OCI-LY7 (cell line): ENCODE results near the gene DCTN1. TPM values are rescaled to one million over a fixed set of nuclear protein-coding genes. Genes with fewer than 3 reads are reported as not detected.

ENCODE experiments used
- BruUV-seq: library from RNA; stranded (reverse); fragments of 400-500 nt; replicated peaks from 2 replicates; lab custom pipeline; 2021; lab: Mats Ljungman, UMichigan
- CTCF ChIA-PET: fragments of 300-600 bp; sonication (Branson Sonifier 250); formaldehyde crosslinking; loops from one replicate; lab custom pipeline; 2022; ENCODE audit warnings: antibody characterized with exemption; ENCODE audit not compliant: unreplicated experiment; lab: Charles Lee
- POLR2A ChIA-PET: fragments of 300-600 bp; sonication (Branson Sonifier 250); formaldehyde crosslinking; loops from one replicate; lab custom pipeline; 2022; ENCODE audit warnings: antibody characterized with exemption; lab: Charles Lee
- DNase-seq: peaks from one replicate; pipeline ENCODE4 v3.0.0-alpha.2; 2015; ENCODE audit warnings: low spot score
- H2AFZ ChIP-seq: fragments of 200-600 bp; sonication (generic), shearing (Covaris generic); 2 replicates; pipeline ENCODE4 v1.6.1; 2014; ENCODE audit warnings: mild to moderate bottlenecking, antibody characterized with exemption, low read length, moderate library complexity
- H3K27ac ChIP-seq: fragments of 200-600 bp; sonication (generic); 2 replicates; pipeline ENCODE4 v1.5.1; 2014; ENCODE audit warnings: mixed run types, low read depth, mild to moderate bottlenecking, moderate library complexity, low read length, inconsistent platforms; ENCODE audit not compliant: poor library complexity, severe bottlenecking
- H3K36me3 ChIP-seq: fragments of 200-600 bp; sonication (generic); 2 replicates; pipeline ENCODE4 v1.6.1; 2014; ENCODE audit warnings: mild to moderate bottlenecking, antibody characterized with exemption, low read length, moderate library complexity, mixed read lengths; ENCODE audit not compliant: insufficient read depth
- H3K4me1 ChIP-seq: fragments of 200-600 bp; sonication (generic); 2 replicates; pipeline ENCODE4 v1.5.1; 2014; ENCODE audit warnings: mild to moderate bottlenecking, low read length; ENCODE audit not compliant: insufficient read depth, poor library complexity, severe bottlenecking
- H3K4me2 ChIP-seq: fragments of 200-600 bp; sonication (generic); 2 replicates; pipeline ENCODE4 v1.6.1; 2014; ENCODE audit warnings: mild to moderate bottlenecking, low read length
- H3K4me3 ChIP-seq: fragments of 200-600 bp; sonication (generic); 2 replicates; pipeline ENCODE4 v1.5.1; 2014; ENCODE audit warnings: mild to moderate bottlenecking, low read depth, low read length; ENCODE audit not compliant: poor library complexity, severe bottlenecking
- H3K79me2 ChIP-seq: fragments of 200-600 bp; sonication (generic); 2 replicates; pipeline ENCODE4 v1.6.1; 2016; ENCODE audit warnings: low read depth, mild to moderate bottlenecking, low read length, moderate library complexity, mixed read lengths; ENCODE audit not compliant: insufficient read depth
- H3K9me2 ChIP-seq: fragments of 200-600 bp; sonication (generic); 2 replicates; pipeline ENCODE4 v1.6.1; 2016; ENCODE audit warnings: mild to moderate bottlenecking, low read length, mixed read lengths; ENCODE audit not compliant: insufficient read depth
- H3K9me3 ChIP-seq: fragments of 200-600 bp; sonication (generic); 2 replicates; pipeline ENCODE4 v1.6.1; 2014; ENCODE audit warnings: mild to moderate bottlenecking, mixed run types, low read length, mixed read lengths
- H4K20me1 ChIP-seq: fragments of 200-600 bp; sonication (generic); 2 replicates; pipeline ENCODE4 v1.6.1; 2014; ENCODE audit warnings: mild to moderate bottlenecking, antibody characterized with exemption, low read length, moderate library complexity, mixed read lengths; ENCODE audit not compliant: insufficient read depth
- EZH2phosphoT487 ChIP-seq: fragments of 200-600 bp; sonication (generic); IDR thresholded peaks from 2 replicates; pipeline ENCODE4 v1.6.1; 2018; ENCODE audit warnings: low read depth, borderline replicate concordance, mild to moderate bottlenecking, mixed run types, antibody characterized with exemption, low read length, moderate library complexity, mixed read lengths
- intact Hi-C: fragments of 100-400 bp; cut with micrococcal nuclease; formaldehyde crosslinking; loops from one replicate; pipeline ENCODE4 v1.10.0; 2022; ENCODE audit not compliant: unreplicated experiment
- total RNA-seq, 2 experiments: library from RNA; depleted of rRNA in 1 of 2; stranded (reverse); fragments of >200 nt in 1 of 2; shearing (Covaris generic) in 1 of 2; gene quantifications; 2 replicates each; pipeline ENCODE4 v1.2.3, GENCODE V29; 2014 to 2022
- TF ChIP-seq, protein P1 (sequence below): fragments of 200-600 bp; sonication (generic); conservative IDR thresholded peaks from 2 replicates; pipeline ENCODE4 v1.5.1; 2014; ENCODE audit warnings: mild to moderate bottlenecking, antibody characterized with exemption, low read length, moderate library complexity, mixed read lengths

The DCTN1 gene
- total RNA-seq, 2 experiments from 2014 or later, result 45.5 to 100 TPM

DNA sequence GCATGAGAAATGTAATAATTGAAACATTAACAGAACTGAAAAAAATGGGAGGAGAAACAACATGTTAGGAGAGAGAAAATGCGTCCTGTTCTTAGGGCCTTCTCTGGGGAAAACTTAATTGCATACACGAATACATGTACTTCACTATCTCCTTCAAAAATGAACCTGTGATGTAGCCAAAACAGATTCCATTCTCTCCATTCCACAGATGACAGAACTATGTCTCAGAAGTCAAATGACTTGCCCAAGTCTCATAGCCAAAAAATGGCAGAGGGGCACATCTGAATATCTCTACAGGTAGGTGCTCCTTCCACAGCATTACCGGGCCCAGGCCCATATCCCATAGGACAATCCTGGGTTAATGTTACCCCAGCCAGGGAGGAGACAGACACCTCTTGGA is 3.9 kb upstream of the DCTN1 start:
- Histone ChIP-seq H3K9me3 (no peaks in the 10 kb centered on the region), H3K4me3 (no peak overlapping the region), H3K4me1 (peaks cover 9% of the 10 kb centered on the region), H2AFZ (no peak overlapping the region), H3K27ac (no peak overlapping the region), H4K20me1 (0 out of 2 replicates have a peak, but pooled peaks cover 6% of the 10 kb centered on the region), H3K79me2 (no peaks in the 10 kb centered on the region; the same call in 1 of the 2 replicates), H3K36me3 (peaks cover 22% of the 10 kb centered on the region; the same call in 1 of the 2 replicates), H3K9me2 (no peaks in the 10 kb centered on the region), H3K4me2 (no peak overlapping the region)
- ChIA-PET POLR2A (no interaction called here), CTCF (no interaction called here)
- DNase-seq, result no peak
- no peak for TF ChIP-seq EZH2phosphoT487
- TF ChIP-seq, protein P1, sequence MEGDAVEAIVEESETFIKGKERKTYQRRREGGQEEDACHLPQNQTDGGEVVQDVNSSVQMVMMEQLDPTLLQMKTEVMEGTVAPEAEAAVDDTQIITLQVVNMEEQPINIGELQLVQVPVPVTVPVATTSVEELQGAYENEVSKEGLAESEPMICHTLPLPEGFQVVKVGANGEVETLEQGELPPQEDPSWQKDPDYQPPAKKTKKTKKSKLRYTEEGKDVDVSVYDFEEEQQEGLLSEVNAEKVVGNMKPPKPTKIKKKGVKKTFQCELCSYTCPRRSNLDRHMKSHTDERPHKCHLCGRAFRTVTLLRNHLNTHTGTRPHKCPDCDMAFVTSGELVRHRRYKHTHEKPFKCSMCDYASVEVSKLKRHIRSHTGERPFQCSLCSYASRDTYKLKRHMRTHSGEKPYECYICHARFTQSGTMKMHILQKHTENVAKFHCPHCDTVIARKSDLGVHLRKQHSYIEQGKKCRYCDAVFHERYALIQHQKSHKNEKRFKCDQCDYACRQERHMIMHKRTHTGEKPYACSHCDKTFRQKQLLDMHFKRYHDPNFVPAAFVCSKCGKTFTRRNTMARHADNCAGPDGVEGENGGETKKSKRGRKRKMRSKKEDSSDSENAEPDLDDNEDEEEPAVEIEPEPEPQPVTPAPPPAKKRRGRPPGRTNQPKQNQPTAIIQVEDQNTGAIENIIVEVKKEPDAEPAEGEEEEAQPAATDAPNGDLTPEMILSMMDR, result no peak
- intact Hi-C loops, result no loop called here
- BruUV-seq, result no TSS peak

GRCh38 chr2:74383254-74383653 is 3.1 kb upstream of the DCTN1 start:
- Histone ChIP-seq H3K4me3 (no peak overlapping the region), H4K20me1 (0 out of 2 replicates have a peak, but pooled peaks cover 7% of the 10 kb centered on the region), H3K9me3 (no peaks in the 10 kb centered on the region), H2AFZ (no peak overlapping the region), H3K4me1 (peaks cover 9% of the 10 kb centered on the region), H3K79me2 (no peaks in the 10 kb centered on the region; the same call in 1 of the 2 replicates), H3K9me2 (no peaks in the 10 kb centered on the region), H3K36me3 (peaks cover 22% of the 10 kb centered on the region; the same call in 1 of the 2 replicates), H3K27ac (no peak overlapping the region), H3K4me2 (no peak overlapping the region)
- no peak for DNase-seq
- BruUV-seq, result no TSS peak
- ChIA-PET CTCF (no interaction called here), POLR2A (interaction anchor here (0.5 kb wide), 1 partner anchor 480 kb away, joined by 7 read pairs; no protein-coding TSS in a partner anchor)
- TF ChIP-seq, protein P1, result no peak
- TF ChIP-seq EZH2phosphoT487, result no peak
- intact Hi-C loops, result no loop called here

DNA sequence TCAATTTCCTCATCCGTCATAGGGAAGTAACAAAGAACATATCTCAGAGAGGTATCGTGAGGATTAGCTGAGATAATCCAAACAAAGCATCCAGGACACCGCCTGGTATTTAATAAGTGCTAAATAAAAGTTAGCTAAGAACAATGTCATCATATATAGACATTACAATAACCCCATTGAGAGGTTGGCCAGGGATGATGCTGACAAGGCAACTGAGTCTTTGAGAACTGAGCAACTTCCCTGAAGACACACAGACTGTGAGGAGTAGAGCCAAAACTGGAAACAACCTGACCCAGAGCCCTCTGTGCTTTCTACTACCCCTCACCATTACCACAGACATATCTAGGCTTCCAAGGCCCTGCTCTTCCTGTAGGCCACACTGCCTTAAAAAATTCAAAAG is 1.6 kb upstream of the DCTN1 start:
- no peak for DNase-seq
- Histone ChIP-seq H4K20me1 (0 out of 2 replicates have a peak, but pooled peaks cover 7% of the 10 kb centered on the region), H3K4me1 (peaks cover 9% of the 10 kb centered on the region), H3K9me2 (no peaks in the 10 kb centered on the region), H3K9me3 (no peaks in the 10 kb centered on the region), H3K36me3 (peaks cover 34% of the 10 kb centered on the region; the same call in 1 of the 2 replicates), H3K27ac (no peak overlapping the region), H3K4me3 (no peak overlapping the region), H2AFZ (no peak overlapping the region), H3K79me2 (no peaks in the 10 kb centered on the region), H3K4me2 (no peak overlapping the region)
- BruUV-seq, result no TSS peak
- ChIA-PET CTCF (interaction anchor here (0.6 kb wide), 1 partner anchor 185 kb away, joined by 3 read pairs; no protein-coding TSS in a partner anchor), POLR2A (interaction anchor here (0.6 to 1.0 kb wide), 5 partner anchors 10 to 75 kb away, joined by 3 to 4 read pairs (median 4); no protein-coding TSS in a partner anchor)
- intact Hi-C loops, result no loop called here
- TF ChIP-seq, protein P1, result no peak
- TF ChIP-seq EZH2phosphoT487, result no peak
